HG03196 (cell line): Measurements from ENCODE around the gene UCHL1.
"Not testable (repeated sequence)": the region's sequence is repeated elsewhere in the genome, so short reads cannot be mapped to it uniquely, and the experiment has no call there.

Experiments used
- ATAC-seq: cut with Tn5 transposase; IDR thresholded peaks from one replicate; pipeline ENCODE4 v1.9.1; 2021; ENCODE audit not compliant: unreplicated experiment

UCHL1 gene

GRCh38 chr4:41287852-41288251 is 31.1 kb downstream of the UCHL1 start:
- ATAC-seq: no peak

GRCh38 chr4:41288254-41288653 is 31.5 kb downstream of the UCHL1 start:
- no peak for ATAC-seq

- ATAC-seq: no peak
These were observed 33.8 kb downstream of the UCHL1 start for GRCh38 chr4:41290479-41290878.

- no peak for ATAC-seq
These were observed 37.8 kb downstream of the UCHL1 start for GRCh38 chr4:41294445-41295062.

- no peak for ATAC-seq
These were observed 40.3 kb downstream of the UCHL1 start for GRCh38 chr4:41296995-41297394.

- no peak for ATAC-seq
These were observed 41.1 kb downstream of the UCHL1 start for GRCh38 chr4:41297832-41298231.

GRCh38 chr4:41299486-41299885 is 42.8 kb downstream of the UCHL1 start:
- no peak for ATAC-seq

- ATAC-seq: no peak
These were observed 44.4 kb downstream of the UCHL1 start for GRCh38 chr4:41301137-41301536.

- no peak for ATAC-seq
These were observed 46.8 kb downstream of the UCHL1 start for GRCh38 chr4:41303372-41304118.

- no peak for ATAC-seq
These were observed 47.5 kb downstream of the UCHL1 start for GRCh38 chr4:41304221-41304620.

- no peak for ATAC-seq
These were observed 48.7 kb downstream of the UCHL1 start for GRCh38 chr4:41305476-41305875.

GRCh38 chr4:41307638-41308037 is 50.9 kb downstream of the UCHL1 start:
- no peak for ATAC-seq

- no peak for ATAC-seq
These were observed 51.7 kb downstream of the UCHL1 start for GRCh38 chr4:41308398-41308797.

GRCh38 chr4:41315426-41315825 is 58.7 kb downstream of the UCHL1 start:
- not testable (repeated sequence) for ATAC-seq

GRCh38 chr4:41315862-41316261 is 59.1 kb downstream of the UCHL1 start:
- no peak for ATAC-seq
